H1 (cell line): Measurements from ENCODE around the gene KISS1. TPM values are rescaled to one million over a fixed set of nuclear protein-coding genes. Genes with fewer than 3 reads are reported as not detected.

Experiments used
- polyA plus RNA-seq, 7 experiments: library from polyadenylated mRNA; depleted of rRNA in 3 of 7; stranded (reverse) in 5 of 7; unstranded in 2 of 7; fragments of >200 nt in 5 of 7; fragments of 200-250 nt in 2 of 7; gene quantifications; 1 replicate in 5 of 7; 2 replicates in 1 of 7; 4 replicates in 1 of 7; pipeline versions ENCODE4 v1.2.1 to v1.2.3, GENCODE V29; 2011 to 2013; ENCODE audit warnings: missing spikeins in 2 of 7, mixed read lengths in 2 of 7
- total RNA-seq: library from RNA; stranded (reverse); fragmentation: NEBNext Ultra II Directional; extraction: Animal tissue kit (Norgen Biotek cat#: 25700); gene quantifications from 2 replicates; pipeline ENCODE4 v1.2.1, GENCODE V29; 2021
- TF ChIP-seq, protein P1 (sequence below): IDR thresholded peaks from 2 replicates; pipeline ENCODE4 v1.6.1; 2012; ENCODE audit warnings: low read length, inconsistent platforms

Gene KISS1
- total and polyA plus RNA-seq, 2 of the 8 experiments (the other 6 are each of a cell fraction or from before 2014, with no cell fraction given): 0.71 TPM; not detected in 1

DNA sequence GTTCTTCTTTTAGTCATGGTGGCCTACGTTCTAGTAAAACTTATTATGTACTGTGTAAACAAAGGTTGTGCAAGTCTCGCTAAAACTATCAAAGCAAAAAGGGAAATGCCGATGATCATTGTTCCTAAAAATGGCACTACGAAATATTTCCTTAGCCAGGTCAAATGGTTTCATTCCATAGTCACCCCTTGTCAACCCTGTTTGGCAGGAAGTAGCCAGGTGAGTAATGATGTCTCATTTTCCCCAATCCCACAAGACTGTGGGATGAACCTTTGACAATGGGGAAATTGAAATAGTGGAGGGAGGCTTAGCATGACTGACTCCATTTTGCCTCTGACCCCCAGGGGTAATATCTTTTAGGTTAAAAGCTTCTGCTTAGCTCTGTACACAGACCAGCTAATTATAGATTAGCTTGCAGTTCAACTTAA, 24.5 kb downstream of the KISS1 start (continued):
- TF ChIP-seq, protein P1, sequence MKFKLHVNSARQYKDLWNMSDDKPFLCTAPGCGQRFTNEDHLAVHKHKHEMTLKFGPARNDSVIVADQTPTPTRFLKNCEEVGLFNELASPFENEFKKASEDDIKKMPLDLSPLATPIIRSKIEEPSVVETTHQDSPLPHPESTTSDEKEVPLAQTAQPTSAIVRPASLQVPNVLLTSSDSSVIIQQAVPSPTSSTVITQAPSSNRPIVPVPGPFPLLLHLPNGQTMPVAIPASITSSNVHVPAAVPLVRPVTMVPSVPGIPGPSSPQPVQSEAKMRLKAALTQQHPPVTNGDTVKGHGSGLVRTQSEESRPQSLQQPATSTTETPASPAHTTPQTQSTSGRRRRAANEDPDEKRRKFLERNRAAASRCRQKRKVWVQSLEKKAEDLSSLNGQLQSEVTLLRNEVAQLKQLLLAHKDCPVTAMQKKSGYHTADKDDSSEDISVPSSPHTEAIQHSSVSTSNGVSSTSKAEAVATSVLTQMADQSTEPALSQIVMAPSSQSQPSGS: no peak
